IMR-90 (cell line): ENCODE measurements around the gene ZFTA.

Experiments used
- CTCF ChIP-seq: conservative IDR thresholded peaks from 2 replicates; pipeline ENCODE4 v1.5.1; 2012; ENCODE audit warnings: mild to moderate bottlenecking, low read depth, low read length, improper control_type of control experiment
- MXI1 ChIP-seq: IDR thresholded peaks from 2 replicates; pipeline ENCODE4 v1.6.1; 2012; ENCODE audit warnings: low read depth, mild to moderate bottlenecking, low read length, moderate library complexity, borderline replicate concordance

- TF ChIP-seq MXI1 (no peak), CTCF (no peak)
Measured at GRCh38 chr11:63766531-63767235, 1.9 kb downstream of the ZFTA start.
